WTC11 (cell line): ENCODE measurements around the gene LCTL. TPM values are rescaled to one million over a fixed set of nuclear protein-coding genes. Genes with fewer than 3 reads are reported as not detected.

Source experiments
- ATAC-seq: fragments of 200-7000 bp; cut with Tn5 transposase; 2 replicates; pipeline ENCODE4 v1.10.0; 2021; ENCODE audit warnings: mild to moderate bottlenecking, moderate library complexity
- CTCF ChIA-PET: fragments of 300-600 bp; sonication (Branson Sonifier 250); formaldehyde crosslinking; loops from one replicate; lab custom pipeline; 2021; ENCODE audit warnings: antibody characterized with exemption; lab: Charles Lee
- POLR2A ChIA-PET: fragments of 350-600 bp; sonication (Branson Sonifier 250); formaldehyde crosslinking; loops from one replicate; lab custom pipeline; 2021; ENCODE audit warnings: antibody characterized with exemption; lab: Charles Lee
- DNase-seq: peaks from one replicate; pipeline ENCODE4 v3.0.0; 2021; ENCODE audit warnings: low spot score
- H3K27ac Mint-ChIP-seq: 2 replicates; pipeline ENCODE4 v1.8.0; 2021; ENCODE audit warnings: mixed read lengths
- H3K27me3 Mint-ChIP-seq: 2 replicates; pipeline ENCODE4 v1.8.0; 2021; ENCODE audit warnings: low read depth, mild to moderate bottlenecking, moderate library complexity, mixed read lengths
- H3K36me3 Mint-ChIP-seq: 2 replicates; pipeline ENCODE4 v1.8.0; 2021; ENCODE audit warnings: mixed read lengths
- H3K4me1 Mint-ChIP-seq: 2 replicates; pipeline ENCODE4 v1.8.0; 2022; ENCODE audit warnings: mixed read lengths
- H3K4me3 Mint-ChIP-seq: 2 replicates; pipeline ENCODE4 v1.8.0; 2021; ENCODE audit warnings: mild to moderate bottlenecking, moderate library complexity, mixed read lengths
- H3K9me3 Mint-ChIP-seq: 2 replicates; pipeline ENCODE4 v1.8.0; 2021; ENCODE audit warnings: mixed read lengths
- CREB1 ChIP-seq: sonication (generic); formaldehyde crosslinking; IDR thresholded peaks from 2 replicates; pipeline ENCODE4 v1.8.0; 2023; ENCODE audit warnings: mild to moderate bottlenecking, missing genetic modification reagents
- GABPB1 ChIP-seq: sonication (generic); formaldehyde crosslinking; IDR thresholded peaks from 2 replicates; pipeline ENCODE4 v1.8.1; 2023; ENCODE audit warnings: mild to moderate bottlenecking, missing genetic modification reagents
- NFATC4 ChIP-seq: fragments of 250-450 bp; sonication (Bioruptor Pico); IDR thresholded peaks from 2 replicates; pipeline ENCODE4 v1.9.0; 2021; ENCODE audit warnings: mild to moderate bottlenecking
- NFYB ChIP-seq: sonication (generic); formaldehyde crosslinking; conservative IDR thresholded peaks from 2 replicates; pipeline ENCODE4 v1.8.0; 2022; ENCODE audit warnings: low read depth, missing genetic modification reagents
- NR3C1 ChIP-seq: sonication (generic); formaldehyde crosslinking; conservative IDR thresholded peaks from 2 replicates; pipeline ENCODE4 v1.8.1; 2023; ENCODE audit warnings: low read depth, mild to moderate bottlenecking, missing genetic modification reagents
- OVOL2 ChIP-seq: fragments of 250-450 bp; sonication (Bioruptor Pico); IDR thresholded peaks from 2 replicates; pipeline ENCODE4 v1.9.0; 2021; ENCODE audit warnings: mild to moderate bottlenecking, borderline replicate concordance
- ZNF317 ChIP-seq: sonication (generic); formaldehyde crosslinking; IDR thresholded peaks from 2 replicates; pipeline ENCODE4 v1.8.1; 2023; ENCODE audit warnings: low read depth, mild to moderate bottlenecking, moderate library complexity, missing genetic modification reagents, borderline replicate concordance
- ZNF416 ChIP-seq: fragments of 250-450 bp; sonication (Bioruptor Pico); IDR thresholded peaks from 2 replicates; pipeline ENCODE4 v1.9.0; 2021; ENCODE audit warnings: mild to moderate bottlenecking, inconsistent platforms
- total RNA-seq: library from RNA; stranded (reverse); gene quantifications from 3 replicates; pipeline ENCODE4 v1.2.3, GENCODE V29; 2021
- TF ChIP-seq, protein P1 (sequence below): fragments of 250-450 bp; sonication (Bioruptor Pico); IDR thresholded peaks from 2 replicates; pipeline ENCODE4 v2.1.2; 2022; ENCODE audit warnings: mild to moderate bottlenecking, moderate library complexity
- TF ChIP-seq, protein P2 (sequence below): sonication (generic); formaldehyde crosslinking; IDR thresholded peaks from 2 replicates; pipeline ENCODE4 v1.8.0; 2022; ENCODE audit warnings: mild to moderate bottlenecking, missing genetic modification reagents
- TF ChIP-seq, protein P3 (sequence below): sonication (generic); formaldehyde crosslinking; IDR thresholded peaks from 2 replicates; pipeline ENCODE4 v1.8.1; 2022; ENCODE audit warnings: mild to moderate bottlenecking, moderate library complexity, missing genetic modification reagents
- TF ChIP-seq, protein P4 (sequence below): sonication (generic); formaldehyde crosslinking; IDR thresholded peaks from 2 replicates; pipeline ENCODE4 v1.8.0; 2022; ENCODE audit warnings: mild to moderate bottlenecking, missing genetic modification reagents
- TF ChIP-seq, protein P5 (sequence below): sonication (generic); formaldehyde crosslinking; IDR thresholded peaks from 2 replicates; pipeline ENCODE4 v1.8.0; 2023; ENCODE audit warnings: missing genetic modification reagents, mild to moderate bottlenecking, borderline replicate concordance
- TF ChIP-seq, protein P6 (sequence below): sonication (generic); formaldehyde crosslinking; IDR thresholded peaks from 2 replicates; pipeline ENCODE4 v1.8.0; 2022; ENCODE audit warnings: mild to moderate bottlenecking, missing genetic modification reagents
- TF ChIP-seq, protein P7 (sequence below): fragments of 250-450 bp; sonication (Bioruptor Pico); IDR thresholded peaks from 2 replicates; pipeline ENCODE4 v1.9.0; 2021; ENCODE audit warnings: mild to moderate bottlenecking
- TF ChIP-seq, protein P8 (sequence below): sonication (generic); formaldehyde crosslinking; IDR thresholded peaks from 2 replicates; pipeline ENCODE4 v1.8.0; 2022; ENCODE audit warnings: mild to moderate bottlenecking, missing genetic modification reagents

The LCTL gene
- total RNA-seq, 1 experiment from 2014 or later, result 2.2 TPM

DNA sequence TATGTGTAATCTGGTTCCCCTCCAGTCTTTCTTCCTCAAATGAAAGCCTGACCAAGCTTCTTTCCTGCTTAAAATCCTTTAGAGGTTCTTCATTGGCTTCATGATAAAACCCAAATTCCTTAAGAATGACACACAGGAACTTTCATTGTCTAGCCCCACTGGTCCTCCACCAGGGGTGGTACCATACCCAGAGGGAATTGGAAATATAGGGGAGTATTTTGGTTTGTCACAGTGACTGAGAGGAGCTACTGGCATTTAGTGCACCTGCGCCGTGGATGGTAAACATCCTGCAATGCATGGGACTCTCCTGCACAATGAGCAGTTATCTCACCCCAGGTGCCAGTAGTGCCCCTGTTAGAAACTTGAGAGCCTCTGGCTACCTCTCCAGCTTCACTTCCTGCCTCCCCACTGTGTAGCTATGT lies 49.9 kb downstream of the LCTL start:
- peak; percentile 67 for ATAC-seq

DNA sequence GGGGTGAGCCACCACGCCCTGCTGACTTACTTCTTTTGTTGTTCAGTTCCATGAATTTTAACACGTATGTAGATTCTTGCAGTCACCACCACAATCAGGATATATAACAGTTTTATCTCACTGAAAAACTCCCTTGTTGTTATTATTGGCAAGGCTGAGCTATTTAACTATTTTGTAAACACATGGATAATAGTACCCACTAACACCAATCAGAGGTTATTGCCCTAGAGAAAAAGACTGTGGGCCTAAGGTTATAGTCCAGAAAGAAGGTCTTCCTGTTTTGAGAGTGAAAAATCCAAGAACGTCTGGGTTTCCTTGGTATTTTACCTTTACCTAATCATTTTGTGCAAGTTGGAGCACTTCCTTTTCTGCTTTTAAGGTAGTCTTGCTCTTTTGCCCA lies 51.2 kb downstream of the LCTL start:
- TF ChIP-seq, protein P1, sequence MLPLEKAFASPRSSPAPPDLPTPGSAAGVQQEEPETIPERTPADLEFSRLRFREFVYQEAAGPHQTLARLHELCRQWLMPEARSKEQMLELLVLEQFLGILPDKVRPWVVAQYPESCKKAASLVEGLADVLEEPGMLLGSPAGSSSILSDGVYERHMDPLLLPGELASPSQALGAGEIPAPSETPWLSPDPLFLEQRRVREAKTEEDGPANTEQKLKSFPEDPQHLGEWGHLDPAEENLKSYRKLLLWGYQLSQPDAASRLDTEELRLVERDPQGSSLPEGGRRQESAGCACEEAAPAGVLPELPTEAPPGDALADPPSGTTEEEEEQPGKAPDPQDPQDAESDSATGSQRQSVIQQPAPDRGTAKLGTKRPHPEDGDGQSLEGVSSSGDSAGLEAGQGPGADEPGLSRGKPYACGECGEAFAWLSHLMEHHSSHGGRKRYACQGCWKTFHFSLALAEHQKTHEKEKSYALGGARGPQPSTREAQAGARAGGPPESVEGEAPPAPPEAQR (CRISPR knock-in tag), result no peak
- TF ChIP-seq, protein P2, sequence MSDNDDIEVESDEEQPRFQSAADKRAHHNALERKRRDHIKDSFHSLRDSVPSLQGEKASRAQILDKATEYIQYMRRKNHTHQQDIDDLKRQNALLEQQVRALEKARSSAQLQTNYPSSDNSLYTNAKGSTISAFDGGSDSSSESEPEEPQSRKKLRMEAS (CRISPR knock-in tag), result no peak
- TF ChIP-seq, protein P3, sequence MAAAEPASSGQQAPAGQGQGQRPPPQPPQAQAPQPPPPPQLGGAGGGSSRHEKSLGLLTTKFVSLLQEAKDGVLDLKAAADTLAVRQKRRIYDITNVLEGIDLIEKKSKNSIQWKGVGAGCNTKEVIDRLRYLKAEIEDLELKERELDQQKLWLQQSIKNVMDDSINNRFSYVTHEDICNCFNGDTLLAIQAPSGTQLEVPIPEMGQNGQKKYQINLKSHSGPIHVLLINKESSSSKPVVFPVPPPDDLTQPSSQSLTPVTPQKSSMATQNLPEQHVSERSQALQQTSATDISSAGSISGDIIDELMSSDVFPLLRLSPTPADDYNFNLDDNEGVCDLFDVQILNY (CRISPR knock-in tag), result no peak
- TF ChIP-seq OVOL2 (CRISPR knock-in tag) (no peak), GABPB1 (CRISPR knock-in tag) (no peak), NR3C1 (no peak)
- TF ChIP-seq, protein P4, sequence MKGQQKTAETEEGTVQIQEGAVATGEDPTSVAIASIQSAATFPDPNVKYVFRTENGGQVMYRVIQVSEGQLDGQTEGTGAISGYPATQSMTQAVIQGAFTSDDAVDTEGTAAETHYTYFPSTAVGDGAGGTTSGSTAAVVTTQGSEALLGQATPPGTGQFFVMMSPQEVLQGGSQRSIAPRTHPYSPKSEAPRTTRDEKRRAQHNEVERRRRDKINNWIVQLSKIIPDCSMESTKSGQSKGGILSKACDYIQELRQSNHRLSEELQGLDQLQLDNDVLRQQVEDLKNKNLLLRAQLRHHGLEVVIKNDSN (CRISPR knock-in tag), result no peak
- TF ChIP-seq, protein P5, sequence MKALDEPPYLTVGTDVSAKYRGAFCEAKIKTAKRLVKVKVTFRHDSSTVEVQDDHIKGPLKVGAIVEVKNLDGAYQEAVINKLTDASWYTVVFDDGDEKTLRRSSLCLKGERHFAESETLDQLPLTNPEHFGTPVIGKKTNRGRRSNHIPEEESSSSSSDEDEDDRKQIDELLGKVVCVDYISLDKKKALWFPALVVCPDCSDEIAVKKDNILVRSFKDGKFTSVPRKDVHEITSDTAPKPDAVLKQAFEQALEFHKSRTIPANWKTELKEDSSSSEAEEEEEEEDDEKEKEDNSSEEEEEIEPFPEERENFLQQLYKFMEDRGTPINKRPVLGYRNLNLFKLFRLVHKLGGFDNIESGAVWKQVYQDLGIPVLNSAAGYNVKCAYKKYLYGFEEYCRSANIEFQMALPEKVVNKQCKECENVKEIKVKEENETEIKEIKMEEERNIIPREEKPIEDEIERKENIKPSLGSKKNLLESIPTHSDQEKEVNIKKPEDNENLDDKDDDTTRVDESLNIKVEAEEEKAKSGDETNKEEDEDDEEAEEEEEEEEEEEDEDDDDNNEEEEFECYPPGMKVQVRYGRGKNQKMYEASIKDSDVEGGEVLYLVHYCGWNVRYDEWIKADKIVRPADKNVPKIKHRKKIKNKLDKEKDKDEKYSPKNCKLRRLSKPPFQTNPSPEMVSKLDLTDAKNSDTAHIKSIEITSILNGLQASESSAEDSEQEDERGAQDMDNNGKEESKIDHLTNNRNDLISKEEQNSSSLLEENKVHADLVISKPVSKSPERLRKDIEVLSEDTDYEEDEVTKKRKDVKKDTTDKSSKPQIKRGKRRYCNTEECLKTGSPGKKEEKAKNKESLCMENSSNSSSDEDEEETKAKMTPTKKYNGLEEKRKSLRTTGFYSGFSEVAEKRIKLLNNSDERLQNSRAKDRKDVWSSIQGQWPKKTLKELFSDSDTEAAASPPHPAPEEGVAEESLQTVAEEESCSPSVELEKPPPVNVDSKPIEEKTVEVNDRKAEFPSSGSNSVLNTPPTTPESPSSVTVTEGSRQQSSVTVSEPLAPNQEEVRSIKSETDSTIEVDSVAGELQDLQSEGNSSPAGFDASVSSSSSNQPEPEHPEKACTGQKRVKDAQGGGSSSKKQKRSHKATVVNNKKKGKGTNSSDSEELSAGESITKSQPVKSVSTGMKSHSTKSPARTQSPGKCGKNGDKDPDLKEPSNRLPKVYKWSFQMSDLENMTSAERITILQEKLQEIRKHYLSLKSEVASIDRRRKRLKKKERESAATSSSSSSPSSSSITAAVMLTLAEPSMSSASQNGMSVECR (CRISPR knock-in tag), result no peak
- Mint-ChIP-seq H3K27me3 (no peaks in the 10 kb centered on the region), H3K36me3 (peaks cover 45% of the 10 kb centered on the region), H3K27ac (peak overlapping the region; percentile 43; the same call in 1 of the 2 replicates), H3K4me3 (no peak overlapping the region), H3K9me3 (no peaks in the 10 kb centered on the region), H3K4me1 (peaks cover 12% of the 10 kb centered on the region)
- POLR2A ChIA-PET, result no interaction called here
- DNase-seq (no peak), ATAC-seq (no peak)
- CTCF ChIA-PET, result no interaction called here

More for the DNA sequence above, 49.9 kb downstream of the LCTL start:
- DNase-seq, result no peak
- Mint-ChIP-seq H3K4me1 (peaks cover 12% of the 10 kb centered on the region), H3K4me3 (no peak overlapping the region), H3K27ac (peak overlapping the region; percentile 13; the same call in 1 of the 2 replicates), H3K36me3 (peaks cover 41% of the 10 kb centered on the region), H3K27me3 (no peaks in the 10 kb centered on the region), H3K9me3 (no peaks in the 10 kb centered on the region)
- ChIA-PET CTCF (interaction anchor here (1.3 kb wide), 1 partner anchor 18 kb away, joined by 4 read pairs; the partner anchor contains the start of gene SNAPC5), POLR2A (no interaction called here)
- TF ChIP-seq NFATC4, result no peak
- TF ChIP-seq, protein P6, sequence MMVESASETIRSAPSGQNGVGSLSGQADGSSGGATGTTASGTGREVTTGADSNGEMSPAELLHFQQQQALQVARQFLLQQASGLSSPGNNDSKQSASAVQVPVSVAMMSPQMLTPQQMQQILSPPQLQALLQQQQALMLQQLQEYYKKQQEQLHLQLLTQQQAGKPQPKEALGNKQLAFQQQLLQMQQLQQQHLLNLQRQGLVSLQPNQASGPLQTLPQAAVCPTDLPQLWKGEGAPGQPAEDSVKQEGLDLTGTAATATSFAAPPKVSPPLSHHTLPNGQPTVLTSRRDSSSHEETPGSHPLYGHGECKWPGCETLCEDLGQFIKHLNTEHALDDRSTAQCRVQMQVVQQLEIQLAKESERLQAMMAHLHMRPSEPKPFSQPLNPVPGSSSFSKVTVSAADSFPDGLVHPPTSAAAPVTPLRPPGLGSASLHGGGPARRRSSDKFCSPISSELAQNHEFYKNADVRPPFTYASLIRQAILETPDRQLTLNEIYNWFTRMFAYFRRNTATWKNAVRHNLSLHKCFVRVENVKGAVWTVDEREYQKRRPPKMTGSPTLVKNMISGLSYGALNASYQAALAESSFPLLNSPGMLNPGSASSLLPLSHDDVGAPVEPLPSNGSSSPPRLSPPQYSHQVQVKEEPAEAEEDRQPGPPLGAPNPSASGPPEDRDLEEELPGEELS (CRISPR knock-in tag), result 0 out of 2 replicates have a peak, but pooled peaks have one; percentile 16

DNA sequence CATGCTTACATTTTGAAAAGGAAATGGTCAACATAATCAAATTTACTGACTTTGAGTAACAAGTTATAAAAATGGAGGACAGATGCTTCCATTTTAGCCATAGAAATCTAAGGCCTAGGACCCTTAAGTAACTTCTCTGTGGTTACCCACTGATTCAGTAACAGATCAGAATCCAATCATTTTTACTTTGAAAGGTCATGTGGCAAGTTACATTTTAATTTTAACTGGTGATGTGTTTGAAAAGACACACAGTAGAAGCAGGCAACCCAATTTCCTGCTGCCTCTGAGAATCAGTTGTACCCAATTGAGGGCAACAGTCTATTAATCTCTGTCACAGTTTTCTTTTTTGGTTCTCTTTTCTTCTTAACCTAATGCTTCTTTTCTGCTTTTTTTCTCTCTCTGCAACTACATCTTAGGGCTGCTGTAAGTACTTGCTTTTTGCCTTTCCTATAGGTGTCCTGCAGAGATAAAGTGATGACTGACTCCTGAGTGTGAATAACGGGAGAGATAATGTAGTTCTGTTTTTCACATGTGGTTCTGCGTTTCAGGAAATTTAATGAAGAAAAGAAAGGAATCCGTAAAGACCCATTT lies 57.4 kb downstream of the LCTL start:
- ATAC-seq (no peak), DNase-seq (no peak)
- ChIA-PET POLR2A (no interaction called here), CTCF (interaction anchor here (1.0 kb wide), 1 partner anchor 10 kb away, joined by 3 read pairs; no protein-coding TSS in a partner anchor)
- H3K36me3 Mint-ChIP-seq, result peaks cover 25% of the 10 kb centered on the region
- no peaks in the 10 kb centered on the region for H3K9me3 Mint-ChIP-seq
- no peak overlapping the region for H3K4me3 Mint-ChIP-seq
- H3K27ac Mint-ChIP-seq, result no peak overlapping the region
- H3K27me3 Mint-ChIP-seq, result no peaks in the 10 kb centered on the region
- peaks cover 21% of the 10 kb centered on the region for H3K4me1 Mint-ChIP-seq
- TF ChIP-seq CREB1 (CRISPR knock-in tag), result no peak
- TF ChIP-seq, protein P7, sequence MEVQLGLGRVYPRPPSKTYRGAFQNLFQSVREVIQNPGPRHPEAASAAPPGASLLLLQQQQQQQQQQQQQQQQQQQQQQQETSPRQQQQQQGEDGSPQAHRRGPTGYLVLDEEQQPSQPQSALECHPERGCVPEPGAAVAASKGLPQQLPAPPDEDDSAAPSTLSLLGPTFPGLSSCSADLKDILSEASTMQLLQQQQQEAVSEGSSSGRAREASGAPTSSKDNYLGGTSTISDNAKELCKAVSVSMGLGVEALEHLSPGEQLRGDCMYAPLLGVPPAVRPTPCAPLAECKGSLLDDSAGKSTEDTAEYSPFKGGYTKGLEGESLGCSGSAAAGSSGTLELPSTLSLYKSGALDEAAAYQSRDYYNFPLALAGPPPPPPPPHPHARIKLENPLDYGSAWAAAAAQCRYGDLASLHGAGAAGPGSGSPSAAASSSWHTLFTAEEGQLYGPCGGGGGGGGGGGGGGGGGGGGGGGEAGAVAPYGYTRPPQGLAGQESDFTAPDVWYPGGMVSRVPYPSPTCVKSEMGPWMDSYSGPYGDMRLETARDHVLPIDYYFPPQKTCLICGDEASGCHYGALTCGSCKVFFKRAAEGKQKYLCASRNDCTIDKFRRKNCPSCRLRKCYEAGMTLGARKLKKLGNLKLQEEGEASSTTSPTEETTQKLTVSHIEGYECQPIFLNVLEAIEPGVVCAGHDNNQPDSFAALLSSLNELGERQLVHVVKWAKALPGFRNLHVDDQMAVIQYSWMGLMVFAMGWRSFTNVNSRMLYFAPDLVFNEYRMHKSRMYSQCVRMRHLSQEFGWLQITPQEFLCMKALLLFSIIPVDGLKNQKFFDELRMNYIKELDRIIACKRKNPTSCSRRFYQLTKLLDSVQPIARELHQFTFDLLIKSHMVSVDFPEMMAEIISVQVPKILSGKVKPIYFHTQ (CRISPR knock-in tag), result no peak
- TF ChIP-seq ZNF317 (CRISPR knock-in tag), result no peak
- TF ChIP-seq, protein P8, sequence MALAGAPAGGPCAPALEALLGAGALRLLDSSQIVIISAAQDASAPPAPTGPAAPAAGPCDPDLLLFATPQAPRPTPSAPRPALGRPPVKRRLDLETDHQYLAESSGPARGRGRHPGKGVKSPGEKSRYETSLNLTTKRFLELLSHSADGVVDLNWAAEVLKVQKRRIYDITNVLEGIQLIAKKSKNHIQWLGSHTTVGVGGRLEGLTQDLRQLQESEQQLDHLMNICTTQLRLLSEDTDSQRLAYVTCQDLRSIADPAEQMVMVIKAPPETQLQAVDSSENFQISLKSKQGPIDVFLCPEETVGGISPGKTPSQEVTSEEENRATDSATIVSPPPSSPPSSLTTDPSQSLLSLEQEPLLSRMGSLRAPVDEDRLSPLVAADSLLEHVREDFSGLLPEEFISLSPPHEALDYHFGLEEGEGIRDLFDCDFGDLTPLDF (CRISPR knock-in tag), result no peak
- no peak for TF ChIP-seq ZNF416 (CRISPR knock-in tag)
- no peak for TF ChIP-seq NFYB
